Lung microvascular endothelial cell (primary cell): ENCODE results near the gene HIP1R. TPM values are rescaled to one million over a fixed set of nuclear protein-coding genes. Genes with fewer than 3 reads are reported as not detected.
A peak's percentile ranks its signal among the peaks of the same experiment; 100 is the strongest.

Experiments used
- DNase-seq, 2 donors: peaks; one replicate each; pipeline versions ENCODE4 v3.0.0 to v3.0.0-alpha.2; 2010; ENCODE audit warnings: low read depth in 2 of 2
- total RNA-seq: library from RNA; depleted of rRNA; stranded (reverse); fragments of >200 nt; gene quantifications from 2 replicates; pipeline ENCODE4 v1.2.1, GENCODE V29; 2014

Gene HIP1R
- total RNA-seq, 1 donor from 2014 or later: 28.2 TPM

- DNase-seq: no peak
Measured at GRCh38 chr12:122860854-122861586, 25.8 kb downstream of the HIP1R start.

DNA sequence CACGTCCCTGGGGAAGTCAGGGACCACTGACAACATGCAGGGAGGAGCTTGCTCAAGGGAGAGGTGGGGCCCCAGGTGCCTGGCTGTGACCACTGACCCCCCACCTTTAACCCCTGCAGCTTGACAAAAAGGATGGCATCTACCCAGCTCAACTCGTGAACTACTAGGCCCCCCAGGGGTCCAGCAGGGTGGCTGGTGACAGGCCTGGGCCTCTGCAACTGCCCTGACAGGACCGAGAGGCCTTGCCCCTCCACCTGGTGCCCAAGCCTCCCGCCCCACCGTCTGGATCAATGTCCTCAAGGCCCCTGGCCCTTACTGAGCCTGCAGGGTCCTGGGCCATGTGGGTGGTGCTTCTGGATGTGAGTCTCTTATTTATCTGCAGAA lies 26.3 kb downstream of the HIP1R start:
- no peak for DNase-seq

DNA sequence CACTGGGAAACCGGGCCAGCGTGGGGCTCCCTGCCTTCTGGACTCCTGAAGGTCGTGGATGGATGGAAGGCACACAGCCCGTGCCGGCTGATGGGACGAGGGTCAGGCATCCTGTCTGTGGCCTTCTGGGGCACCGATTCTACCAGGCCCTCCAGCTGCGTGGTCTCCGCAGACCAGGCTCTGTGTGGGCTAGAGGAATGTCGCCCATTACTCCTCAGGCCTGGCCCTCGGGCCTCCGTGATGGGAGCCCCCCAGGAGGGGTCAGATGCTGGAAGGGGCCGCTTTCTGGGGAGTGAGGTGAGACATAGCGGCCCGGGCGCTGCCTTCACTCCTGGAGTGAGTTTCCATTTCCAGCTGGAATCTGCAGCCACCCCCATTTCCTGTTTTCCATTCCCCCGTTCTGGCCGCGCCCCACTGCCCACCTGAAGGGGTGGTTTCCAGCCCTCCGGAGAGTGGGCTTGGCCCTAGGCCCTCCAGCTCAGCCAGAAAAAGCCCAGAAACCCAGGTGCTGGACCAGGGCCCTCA lies 26.9 kb downstream of the HIP1R start:
- DNase-seq: no peak

DNA sequence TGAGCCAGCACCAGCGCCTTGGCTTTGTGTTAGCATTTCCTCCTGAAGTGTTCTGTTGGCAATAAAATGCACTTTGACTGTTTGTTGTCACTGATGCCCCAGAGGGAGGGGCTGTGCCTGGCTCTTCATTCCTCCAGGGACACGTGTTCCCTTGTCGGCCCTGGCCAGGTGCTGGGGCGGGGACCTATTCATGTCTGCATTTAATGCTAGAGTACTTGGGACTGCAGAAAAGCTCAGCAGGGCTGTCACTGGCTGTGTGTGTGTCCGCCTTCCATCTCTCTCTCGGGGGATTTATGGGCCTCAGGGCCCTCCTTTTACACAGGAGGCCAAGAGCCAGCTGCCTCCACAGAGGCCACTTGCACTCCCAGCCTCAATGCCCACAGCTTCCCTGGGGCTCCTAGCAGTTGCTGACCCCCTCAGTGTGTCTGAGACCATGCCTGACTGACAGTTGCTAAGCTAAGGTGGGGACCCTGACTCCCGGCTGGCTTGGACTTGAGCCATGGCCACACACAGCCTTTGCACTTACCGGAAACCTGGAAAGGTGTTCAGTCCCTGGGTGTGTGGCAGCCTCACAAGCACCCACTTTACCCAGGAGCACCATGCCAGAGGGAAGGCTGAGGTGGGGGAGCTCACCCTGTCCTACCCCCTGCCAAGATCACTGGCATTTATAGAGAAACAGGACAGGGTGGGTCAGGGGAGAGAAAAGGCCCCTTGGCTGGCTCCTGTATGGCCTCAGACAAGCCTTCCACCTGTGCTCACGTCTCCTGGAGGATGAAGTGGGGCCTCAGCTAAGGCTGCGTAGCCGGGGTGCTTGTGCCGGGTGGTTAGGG lies 27.8 kb downstream of the HIP1R start:
- DNase-seq: no peak

DNA sequence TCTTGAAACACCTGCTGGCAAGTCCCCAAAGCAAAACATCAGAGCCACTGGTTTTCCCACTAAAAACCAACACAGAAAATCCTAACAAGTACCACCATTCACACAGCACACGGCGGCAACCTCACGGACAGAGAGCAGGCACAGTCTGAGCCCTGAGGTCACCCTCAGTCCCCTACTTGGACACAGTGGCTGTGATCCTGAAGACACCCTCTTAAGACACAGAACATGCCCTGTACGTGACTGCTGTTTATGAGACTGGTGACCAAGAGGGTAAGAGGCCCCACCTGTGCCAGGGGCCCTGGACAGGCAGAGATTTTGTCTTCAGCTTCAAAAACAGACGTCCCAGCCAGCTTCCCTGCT lies 29.6 kb downstream of the HIP1R start:
- DNase-seq: no peak

GRCh38 chr12:122865268-122866231 lies 30.3 kb downstream of the HIP1R start:
- peak; percentile 61 to 66 for DNase-seq

- DNase-seq: no peak
Measured at GRCh38 chr12:122866379-122866778, 31.1 kb downstream of the HIP1R start.

GRCh38 chr12:122866950-122867607 lies 31.8 kb downstream of the HIP1R start:
- no peak for DNase-seq

DNA sequence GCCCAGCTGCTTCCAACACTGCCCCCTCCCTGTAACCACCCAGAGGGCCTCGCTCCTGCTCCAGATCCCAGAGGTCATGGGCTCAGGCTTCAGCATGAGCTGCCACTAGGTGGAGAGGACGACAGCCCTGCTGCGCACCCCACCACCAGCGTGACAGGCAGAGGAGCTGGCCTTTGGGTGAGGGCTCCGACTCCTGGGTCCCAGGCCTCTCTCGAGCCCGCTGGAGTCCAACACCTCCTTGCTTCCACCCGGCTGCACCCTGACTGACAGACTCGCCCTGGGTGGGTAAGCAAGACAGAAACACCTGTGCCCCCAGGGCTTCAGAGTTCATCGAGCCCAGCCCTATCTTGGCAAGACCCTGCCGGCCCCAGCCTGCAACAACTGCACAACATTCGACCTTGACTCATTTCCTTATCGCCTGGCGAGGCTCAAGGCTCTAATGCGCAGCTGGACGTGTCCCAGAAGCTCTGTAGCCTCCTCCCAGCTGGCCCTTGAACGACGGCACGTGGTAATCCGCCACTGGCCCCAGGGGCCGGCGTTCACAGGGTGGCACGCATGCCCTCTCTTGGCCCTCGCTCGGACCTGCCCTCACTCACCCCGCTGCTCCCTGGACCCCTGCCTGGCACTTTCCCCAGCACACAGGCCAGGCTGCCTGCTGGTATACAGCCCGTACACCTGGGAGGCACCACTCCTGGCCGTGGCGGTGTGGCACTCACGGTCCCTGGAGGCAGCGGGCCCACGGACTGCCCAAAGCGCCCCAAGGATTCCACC lies 32.6 kb downstream of the HIP1R start:
- peak in 1 of 2 donors; percentile 84 for DNase-seq

DNA sequence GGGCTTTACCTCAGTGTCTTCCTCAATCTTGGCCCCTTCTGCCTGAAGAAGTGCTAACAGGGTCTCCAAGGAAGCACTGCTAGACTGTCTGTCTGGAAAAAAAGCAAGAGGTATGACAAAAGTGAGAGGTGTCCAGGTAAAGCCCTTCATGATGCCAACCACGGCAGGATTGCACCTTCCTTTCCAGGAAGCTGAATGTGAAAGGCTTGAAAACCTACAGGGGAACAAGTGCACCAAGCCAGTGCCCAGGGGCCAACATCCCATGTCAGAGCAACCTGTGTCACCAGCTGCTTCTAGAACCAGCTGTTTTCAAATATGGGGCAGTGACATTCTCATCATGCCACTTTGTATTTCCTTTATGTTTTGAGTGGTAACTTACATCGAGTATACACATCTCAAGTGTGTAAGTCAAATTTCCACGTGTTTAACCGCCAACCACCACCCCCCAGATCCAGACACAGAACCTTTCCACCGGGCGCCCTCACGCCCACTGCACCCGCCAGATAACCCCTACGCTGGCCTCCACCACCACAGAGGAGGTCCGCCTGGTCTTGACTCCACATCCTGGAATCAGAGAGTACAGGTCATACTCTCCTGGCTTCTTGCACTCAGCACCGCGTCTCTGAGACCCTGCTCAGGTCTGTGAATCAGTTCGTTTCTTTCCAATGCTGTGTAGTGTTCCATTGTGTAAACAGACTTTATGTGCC lies 33.4 kb downstream of the HIP1R start:
- no peak for DNase-seq

GRCh38 chr12:122869207-122869973 lies 34.1 kb downstream of the HIP1R start:
- DNase-seq: no peak

DNA sequence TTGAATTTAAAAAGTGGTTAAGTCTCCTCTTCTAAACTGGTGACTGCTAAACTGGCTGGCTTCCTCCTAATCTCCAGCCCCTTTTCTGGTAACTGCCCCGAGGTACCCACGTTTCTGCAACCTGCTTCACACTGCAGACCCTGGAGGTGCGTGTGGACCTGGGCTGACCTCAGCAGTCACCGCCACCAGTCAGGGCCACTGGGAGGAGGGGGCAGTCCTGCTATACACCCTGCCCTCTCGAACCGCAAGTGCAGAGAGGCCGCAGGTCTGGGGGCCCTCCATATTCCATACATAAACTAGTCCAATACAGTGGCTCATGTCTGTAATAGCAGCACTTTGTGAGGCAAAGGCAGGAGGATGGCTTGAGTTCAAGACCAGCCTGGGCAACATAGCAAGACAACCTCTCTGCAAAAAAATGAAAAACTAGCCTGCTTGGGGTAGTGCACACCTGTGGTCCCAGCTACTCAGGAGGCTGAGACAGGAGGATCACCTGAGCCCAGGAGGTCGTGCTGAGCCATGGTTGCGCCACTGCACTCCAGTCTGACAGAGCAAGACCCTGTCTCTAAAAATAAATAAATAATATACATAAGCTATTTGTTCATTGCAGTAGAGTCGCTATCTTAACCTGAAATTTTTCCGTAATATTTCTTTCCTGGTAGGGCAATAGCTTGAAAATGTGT lies 35.0 kb downstream of the HIP1R start:
- DNase-seq: no peak

DNA sequence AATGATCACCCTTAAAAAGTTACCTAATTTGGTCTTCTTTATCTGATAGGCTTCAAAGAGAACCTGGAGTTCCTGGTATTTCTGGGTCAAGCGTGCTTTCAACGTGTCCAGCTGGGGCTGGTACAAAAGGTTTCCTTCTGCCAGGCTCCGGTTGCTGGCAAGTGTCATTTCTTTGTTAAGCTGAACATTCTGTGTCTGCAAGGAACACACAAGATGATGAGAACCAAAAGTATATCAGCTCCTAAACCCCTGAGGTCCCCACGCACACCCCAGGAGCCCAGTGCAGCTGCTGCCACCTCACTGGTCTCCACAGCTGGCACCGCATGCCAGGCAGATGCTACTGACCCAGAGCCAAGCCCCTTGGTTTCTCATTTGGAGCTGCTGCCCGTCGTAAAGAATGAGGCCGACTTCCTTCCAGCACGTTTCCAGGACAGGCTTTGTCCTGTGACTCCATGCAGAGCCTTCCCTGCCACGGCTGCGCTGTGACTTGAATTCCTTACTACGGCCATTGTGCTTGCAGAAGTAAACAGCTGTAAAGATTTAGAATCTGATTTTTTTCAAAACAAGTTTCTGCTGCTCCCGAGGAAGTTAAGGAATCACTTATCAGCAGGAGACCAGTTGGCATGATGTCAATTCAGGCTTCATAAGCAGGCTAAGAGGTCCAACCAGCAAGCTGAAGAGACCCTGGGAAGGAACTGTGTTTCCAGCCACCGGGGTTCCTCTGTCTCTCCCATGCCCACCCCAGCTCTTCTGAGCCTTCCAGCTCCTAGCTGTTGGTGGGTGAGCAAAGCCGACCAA lies 35.8 kb downstream of the HIP1R start:
- DNase-seq: peak; percentile 35 to 79

- peak; percentile 83 to 92 for DNase-seq
Measured at GRCh38 chr12:122871851-122872780, 36.9 kb downstream of the HIP1R start.

GRCh38 chr12:122872815-122873361 lies 37.6 kb downstream of the HIP1R start:
- DNase-seq: no peak

DNA sequence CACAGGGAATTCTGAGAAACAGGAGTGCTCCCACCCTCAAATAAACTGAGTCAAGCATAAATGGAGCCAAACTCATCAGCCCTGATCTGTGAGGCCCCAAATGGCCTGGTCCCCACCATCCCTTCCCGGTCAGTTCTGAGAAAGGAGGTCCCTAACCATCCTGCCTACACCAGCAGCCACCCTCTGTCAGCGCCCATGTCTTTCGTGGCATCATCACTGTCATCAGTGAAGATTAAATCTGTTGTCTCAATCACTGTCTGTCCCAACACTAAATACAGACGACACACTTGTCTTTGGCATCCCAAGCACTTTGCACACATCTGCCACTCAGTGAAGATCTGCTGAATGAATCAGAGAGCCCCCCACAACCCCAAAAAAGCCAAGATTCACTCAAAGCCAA lies 38.3 kb downstream of the HIP1R start:
- no peak for DNase-seq
